GM21529 (cell line): ENCODE data around the gene ERN1.

ENCODE experiments used
- ATAC-seq: cut with Tn5 transposase; IDR thresholded peaks from one replicate; pipeline ENCODE4 v1.9.1; 2021; ENCODE audit not compliant: unreplicated experiment

ERN1 gene

DNA sequence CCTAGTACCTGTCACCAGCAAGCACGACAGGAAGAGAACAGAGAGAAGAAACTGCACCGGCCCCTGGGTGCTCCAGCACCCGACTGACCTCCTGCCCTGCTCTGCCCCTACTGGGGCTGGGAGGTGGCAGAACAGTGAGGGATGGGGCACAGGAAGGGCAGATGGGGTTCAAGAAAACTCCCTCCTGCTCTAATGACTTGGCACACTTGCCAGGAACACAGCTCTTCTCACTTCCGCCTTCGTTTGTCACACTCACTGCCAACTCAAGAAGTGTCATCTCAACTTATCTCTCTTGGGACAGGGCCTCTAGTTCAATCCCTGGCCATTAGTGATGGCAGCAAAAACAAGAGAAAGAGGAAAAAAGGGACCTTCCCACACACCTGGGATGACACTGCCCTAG, 66.9 kb downstream of the ERN1 start:
- no peak for ATAC-seq

DNA sequence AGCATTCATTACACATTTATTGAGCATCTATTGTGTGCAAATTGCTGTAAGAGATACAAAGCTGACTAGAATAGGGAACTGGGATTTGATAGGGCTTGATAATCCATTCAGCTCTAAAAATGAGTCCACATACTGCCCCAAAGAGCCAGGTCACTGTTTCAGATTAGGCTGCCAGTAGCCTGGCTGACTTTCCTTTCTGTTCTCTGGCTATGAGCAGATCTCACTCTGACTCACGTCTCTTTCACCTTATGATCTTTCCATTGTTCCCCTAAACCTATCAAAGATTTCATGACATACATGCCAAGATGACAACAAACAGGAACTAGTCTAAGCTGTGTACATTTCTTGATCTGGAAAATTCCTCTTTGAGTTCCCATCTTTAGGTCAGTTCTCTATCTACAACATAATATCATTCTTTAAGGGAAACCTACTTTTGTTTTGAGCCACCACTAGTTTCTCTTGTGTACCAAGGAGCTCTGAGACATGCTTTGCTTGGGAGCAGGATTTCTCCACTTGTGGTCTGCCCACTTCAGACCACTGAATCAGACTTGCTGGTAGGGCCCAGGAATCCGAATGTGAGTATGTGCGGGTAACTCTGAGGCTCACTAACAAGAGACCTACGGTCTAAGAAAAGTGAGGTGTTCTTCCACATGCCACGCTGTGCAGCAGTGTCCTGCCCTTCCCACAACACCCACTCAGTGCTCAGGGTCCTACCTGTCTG, 68.6 kb downstream of the ERN1 start:
- ATAC-seq: peak; percentile 57

DNA sequence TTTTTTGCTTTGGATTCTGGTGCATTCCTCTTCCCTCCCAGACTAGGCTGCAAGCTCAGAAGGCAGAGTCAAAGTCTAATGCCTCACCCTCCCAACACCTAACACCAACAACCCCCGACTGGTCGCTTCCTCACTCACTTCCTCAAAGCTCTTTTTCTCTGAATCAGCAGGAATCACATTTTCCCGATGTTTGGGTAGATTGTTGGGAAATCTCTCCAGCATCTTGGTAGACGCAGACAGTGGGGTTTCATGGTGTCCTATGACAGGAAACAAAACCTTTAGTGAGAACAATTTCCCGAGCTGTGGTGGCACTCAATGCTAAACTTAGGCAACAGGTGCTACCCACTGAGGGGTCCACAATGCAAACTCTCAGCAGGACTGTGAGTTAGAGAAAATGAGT, 69.6 kb downstream of the ERN1 start:
- ATAC-seq: no peak

GRCh38 chr17:64059756-64060155, 70.2 kb downstream of the ERN1 start:
- no peak for ATAC-seq

- no peak for ATAC-seq
These were observed 71.3 kb downstream of the ERN1 start for GRCh38 chr17:64058621-64059020.

GRCh38 chr17:64057701-64058263, 72.2 kb downstream of the ERN1 start:
- ATAC-seq: no peak

DNA sequence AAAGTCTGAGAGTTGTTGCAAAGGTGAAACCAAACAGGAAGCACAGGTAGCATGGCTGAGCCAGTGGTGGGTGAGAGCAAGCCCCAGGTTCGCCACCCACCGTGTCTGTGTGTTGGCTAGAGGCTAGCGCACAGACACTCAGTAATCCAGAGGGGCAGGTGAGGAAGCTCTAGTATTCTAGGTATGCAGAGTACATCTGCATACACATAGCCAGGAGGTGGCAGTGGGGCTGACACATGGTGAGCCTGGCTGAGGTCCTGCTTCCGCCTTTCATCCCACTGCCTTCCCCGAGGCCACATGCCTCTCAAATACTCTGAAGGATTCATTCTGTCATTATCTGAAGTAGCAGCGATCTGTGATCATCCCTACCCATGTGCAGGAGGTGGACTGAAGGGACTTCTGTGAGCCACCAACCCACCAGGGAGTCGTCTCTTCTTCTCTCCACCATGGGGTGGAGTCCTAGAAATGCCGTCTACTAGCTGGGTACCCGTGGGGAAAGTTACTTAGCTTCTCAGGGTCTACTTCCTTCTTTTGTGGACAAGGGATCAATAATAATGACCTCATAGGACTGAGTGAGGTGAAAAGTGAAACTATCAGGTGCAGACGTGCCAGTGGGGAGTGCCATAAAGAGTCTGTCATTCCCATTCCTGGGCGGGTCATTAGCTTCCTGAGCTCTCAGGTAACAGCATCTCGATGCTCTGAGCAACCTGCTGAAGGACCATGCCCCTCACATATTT, 73.5 kb downstream of the ERN1 start:
- ATAC-seq: peak; percentile 63

DNA sequence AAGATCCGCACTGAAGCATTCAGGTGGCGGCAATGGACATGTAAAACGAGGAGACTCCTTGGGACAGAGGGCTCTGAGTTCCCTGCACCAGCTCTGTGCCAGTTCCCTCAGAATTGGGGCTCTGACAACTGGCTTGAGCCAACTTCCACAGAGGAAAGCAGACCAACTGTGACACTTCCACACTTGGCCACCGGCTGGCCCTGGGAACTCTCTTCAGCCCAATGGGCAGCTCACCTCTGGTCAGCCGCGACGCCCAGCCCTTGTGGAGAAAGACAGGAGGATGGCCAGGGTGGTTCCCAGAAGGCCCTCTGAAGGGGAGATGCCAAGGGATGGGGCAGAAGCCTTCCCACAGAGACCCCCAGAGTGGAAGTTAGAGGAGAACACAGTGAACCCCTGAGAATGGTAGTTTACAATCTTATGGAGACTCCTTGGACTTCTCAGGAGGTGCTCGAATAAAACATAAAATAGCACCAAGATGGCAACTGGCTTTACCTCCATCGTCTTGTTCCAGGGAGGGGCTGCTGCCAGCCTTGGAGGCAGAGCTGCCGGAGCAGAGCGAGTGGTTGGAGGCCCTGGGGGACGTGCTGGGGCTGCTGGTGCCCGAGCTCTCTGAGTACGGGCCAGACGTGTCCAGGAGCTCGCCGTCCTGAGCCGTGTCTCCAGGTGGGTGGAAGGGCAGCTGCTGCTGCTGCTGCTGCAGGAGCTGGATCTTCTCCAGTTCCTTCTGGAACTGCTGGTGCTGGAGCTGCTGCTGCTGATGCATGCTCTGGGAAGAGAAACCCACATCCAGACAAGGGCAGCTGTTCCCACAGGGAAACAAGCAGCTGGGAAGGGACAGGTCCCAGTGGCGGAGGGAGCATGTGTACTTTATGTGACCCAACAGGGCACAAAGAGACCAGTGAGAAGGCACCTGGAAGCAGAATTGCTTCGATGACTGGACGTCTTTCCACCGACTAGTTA, 74.5 kb downstream of the ERN1 start:
- ATAC-seq: no peak

GRCh38 chr17:64054304-64054703, 75.6 kb downstream of the ERN1 start:
- ATAC-seq: no peak

DNA sequence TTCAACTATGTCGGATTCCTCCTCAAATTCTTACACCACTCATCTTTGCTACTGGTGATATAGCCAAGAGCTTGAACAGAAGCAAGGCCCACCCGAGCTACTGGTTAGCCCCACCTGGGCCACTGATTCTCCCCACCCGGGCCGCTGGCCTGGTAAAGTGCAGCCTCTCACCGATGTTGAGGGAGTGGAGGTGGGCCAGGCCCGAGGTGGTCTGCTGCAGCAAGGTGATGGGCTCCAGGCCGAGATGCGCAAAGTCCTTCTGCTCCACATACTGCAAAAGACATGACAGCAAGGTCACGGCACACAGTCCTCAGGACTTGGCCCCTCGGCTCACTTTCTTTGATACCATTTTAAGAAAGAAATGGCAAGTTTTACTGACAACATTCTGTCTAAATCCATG, 76.8 kb downstream of the ERN1 start:
- no peak for ATAC-seq

DNA sequence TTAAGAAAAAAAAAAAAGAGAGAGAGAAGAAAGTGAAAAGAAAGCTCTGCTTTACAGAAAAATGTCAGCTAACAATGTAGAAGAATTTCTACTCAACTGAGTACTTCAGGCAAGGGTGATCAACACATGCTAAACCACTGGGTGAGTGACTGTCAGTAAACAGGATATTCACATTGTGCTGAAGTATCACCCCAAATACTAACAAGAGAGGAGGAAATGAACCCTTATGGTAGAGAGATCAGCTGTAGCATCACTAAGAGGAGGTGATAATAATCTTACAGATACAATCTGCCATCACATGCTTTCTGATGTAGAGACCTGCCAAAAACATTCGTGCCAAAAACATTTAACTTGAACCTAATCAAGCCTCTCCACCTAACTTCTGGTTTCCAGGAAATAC, 78.8 kb downstream of the ERN1 start:
- ATAC-seq: no peak

DNA sequence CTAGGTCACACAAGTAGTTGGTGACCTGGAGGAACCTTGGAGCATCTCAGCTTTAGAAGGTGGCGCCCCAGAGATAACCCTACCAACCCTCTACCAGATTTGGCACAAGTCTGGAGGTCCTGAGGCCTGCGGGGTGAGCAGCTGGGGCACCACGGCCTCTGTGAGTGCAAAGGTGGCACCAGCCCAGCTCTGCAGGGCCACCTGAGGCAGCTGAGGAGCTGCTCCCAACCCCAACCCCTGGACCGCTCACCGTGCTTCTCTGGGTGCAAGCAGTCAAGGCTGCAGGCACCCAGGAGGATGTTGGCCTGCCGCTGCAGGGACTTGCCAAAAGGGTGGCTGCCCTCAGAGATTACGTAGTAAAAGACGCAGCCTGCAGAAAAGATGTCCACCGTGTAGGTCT, 81.1 kb downstream of the ERN1 start:
- no peak for ATAC-seq

GRCh38 chr17:64045176-64045575, 84.8 kb downstream of the ERN1 start:
- ATAC-seq: no peak

DNA sequence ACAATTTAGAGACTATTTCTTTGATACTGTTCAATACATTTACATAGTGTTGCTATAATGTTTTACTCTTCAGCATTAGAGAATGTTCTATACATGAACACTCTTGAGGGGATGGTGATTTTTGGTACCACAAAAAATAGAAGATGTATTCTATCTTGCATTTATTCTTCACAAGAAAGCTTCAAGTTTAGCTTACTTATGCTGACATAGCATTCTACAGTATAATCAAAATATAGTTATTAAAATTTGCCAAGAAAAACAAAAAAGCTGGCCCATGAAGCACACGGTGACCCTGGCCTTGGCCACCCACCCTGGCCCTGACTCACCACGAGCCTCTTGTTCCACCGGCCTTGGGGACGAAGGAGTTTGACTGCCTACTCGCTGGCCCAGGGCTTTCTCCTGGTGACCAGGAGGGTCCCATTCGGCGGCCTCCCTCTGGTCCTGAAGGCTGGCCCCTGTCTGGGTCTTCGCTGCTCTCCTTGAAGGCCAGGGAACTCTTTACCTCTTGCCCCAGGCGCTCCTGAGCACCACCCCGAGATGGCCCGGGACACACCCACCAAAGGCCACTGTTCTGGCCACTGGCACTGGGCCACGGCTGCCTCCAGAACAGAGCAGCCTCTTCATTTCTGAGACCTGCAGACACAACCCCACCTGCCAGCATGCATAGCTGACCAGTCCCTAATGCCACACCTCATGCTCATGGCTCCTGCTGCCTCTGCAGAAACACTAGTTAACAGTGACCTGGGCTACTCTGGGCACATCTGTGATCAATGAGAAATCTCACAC, 87.1 kb downstream of the ERN1 start:
- no peak for ATAC-seq

DNA sequence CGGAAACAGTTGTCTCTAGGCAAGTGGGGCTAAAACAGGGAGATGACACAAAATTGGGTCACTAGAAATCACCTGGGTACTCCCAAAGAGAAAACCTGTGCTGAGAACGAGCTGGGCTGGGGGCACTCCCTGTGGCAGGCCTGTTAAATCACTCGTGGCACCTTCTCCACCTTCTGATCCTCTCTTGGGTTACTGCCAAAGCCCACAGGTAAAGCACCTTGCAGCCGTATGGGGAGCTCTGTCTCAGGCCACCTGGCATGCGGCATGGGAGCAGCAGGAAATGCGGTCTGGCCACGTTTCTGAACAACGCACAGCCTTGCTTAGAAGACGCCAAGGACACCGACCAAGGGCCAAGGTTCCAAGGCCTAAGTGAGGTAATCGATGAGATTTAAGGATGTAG, 88.0 kb downstream of the ERN1 start:
- ATAC-seq: no peak

- no peak for ATAC-seq
These were observed 89.7 kb downstream of the ERN1 start for GRCh38 chr17:64040206-64040605.

- no peak for ATAC-seq
These were observed 90.9 kb downstream of the ERN1 start for GRCh38 chr17:64039106-64039400.

DNA sequence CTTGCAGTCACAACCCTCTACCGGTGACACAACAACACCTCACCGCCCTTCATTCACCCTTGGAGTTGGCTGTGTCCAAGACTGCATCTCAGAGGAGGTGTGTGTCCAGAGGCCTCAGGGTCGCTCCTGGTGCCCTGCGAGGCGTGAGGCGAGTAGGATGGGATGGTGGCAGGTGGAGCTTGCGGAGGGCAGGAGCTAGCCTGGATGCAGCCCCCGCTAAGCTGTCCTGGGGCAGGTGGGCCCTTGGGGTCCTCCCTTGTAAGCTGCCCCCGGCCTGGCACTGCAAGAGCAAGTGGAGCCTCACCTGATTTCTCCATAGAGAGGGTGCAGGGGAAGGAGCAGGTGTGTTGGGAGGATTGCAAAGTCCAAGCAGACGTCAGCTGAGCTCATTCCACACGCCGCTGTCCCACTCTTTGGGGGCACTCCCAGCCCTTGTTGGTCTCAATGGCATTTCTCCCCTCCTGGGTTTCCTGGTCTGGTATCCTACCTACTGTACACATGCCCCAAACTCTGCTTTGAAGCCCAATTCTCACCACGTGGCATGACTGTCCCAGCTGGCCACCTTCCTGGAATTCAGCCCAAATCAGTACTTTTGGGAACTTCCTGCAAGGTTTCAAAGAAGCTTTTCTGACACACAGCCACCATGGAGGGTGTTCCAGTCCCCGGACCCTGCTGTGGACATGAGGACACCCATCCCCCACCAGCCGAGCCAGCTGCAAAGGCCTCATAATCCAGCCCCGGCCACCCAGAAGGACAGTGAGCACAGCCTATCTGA, 91.4 kb downstream of the ERN1 start:
- no peak for ATAC-seq

- ATAC-seq: no peak
These were observed 92.1 kb downstream of the ERN1 start for GRCh38 chr17:64037802-64038201.

DNA sequence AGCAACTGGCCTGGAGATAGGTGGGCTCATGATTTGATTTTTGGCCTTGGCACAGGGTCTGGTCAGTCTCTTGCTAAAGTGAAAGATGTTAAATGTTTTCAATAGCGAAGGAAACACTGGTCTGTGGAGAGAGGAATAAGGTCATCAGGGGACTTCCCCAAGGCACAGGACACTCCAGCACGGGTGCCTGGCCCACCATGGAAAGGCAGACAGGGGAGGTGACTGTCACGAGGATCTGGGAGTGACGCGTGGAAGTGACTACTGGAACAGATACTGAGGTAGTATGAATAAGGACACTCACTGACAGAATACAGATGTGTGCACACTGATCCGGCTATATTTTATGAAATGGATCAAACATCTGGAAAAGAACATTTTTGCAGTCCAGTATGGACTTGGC, 92.8 kb downstream of the ERN1 start:
- ATAC-seq: no peak
